ENCODE results near the gene GABRB1. TPM values are rescaled to one million over a fixed set of nuclear protein-coding genes. Genes with fewer than 3 reads are reported as not detected.

Gene GABRB1
- total RNA-seq, 1 experiment from 2014 or later, result not detected

GRCh38 chr4:47057991-47058390, 26.6 kb downstream of the GABRB1 start:
- no peaks in the 10 kb centered on the region for H3K79me2 ChIP-seq (ENCODE audit: insufficient read depth, low read length)
- H3K27ac ChIP-seq (ENCODE audit: low read depth, low read length), result no peak overlapping the region
- no TSS peak for BruUV-seq (replicated peaks)
- no peaks in the 10 kb centered on the region for H3K27me3 ChIP-seq (ENCODE audit: insufficient read depth, low read length)
- ChIA-PET CTCF (no interaction called here), POLR2A (no interaction called here), RAD21 (ENCODE audit: low non-redundant PET in 1 of 2, low total read pairs in 2 of 2, uncharacterized antibody in 2 of 2, unreplicated experiment in 2 of 2) (no interaction called here)
- no peaks in the 10 kb centered on the region for H3K36me3 ChIP-seq (ENCODE audit: control insufficient read depth in 1 of 2, insufficient read depth in 2 of 2, low read length in 2 of 2)
- DNase-seq (ENCODE audit: low read depth, low spot score) (no peak), ATAC-seq (no peak)
- no peaks in the 10 kb centered on the region for H4K20me1 ChIP-seq (ENCODE audit: insufficient read depth)
- H3K9me2 ChIP-seq (ENCODE audit: insufficient read depth), result no peaks in the 10 kb centered on the region
- H3K9me3 ChIP-seq (ENCODE audit: control insufficient read depth in 1 of 2, insufficient read depth in 1 of 2, low read depth in 1 of 2, low read length in 2 of 2), result no peaks in the 10 kb centered on the region
- intact Hi-C loops (cut with micrococcal nuclease), result no loop called here
- no peaks in the 10 kb centered on the region for H3K4me1 ChIP-seq (ENCODE audit: control insufficient read depth in 1 of 2, insufficient read depth in 2 of 2, low read length in 2 of 2)
- TF ChIP-seq ELF1 (IDR thresholded peaks at IDR 0.05; ENCODE audit: borderline replicate concordance, low read depth) (no peak), ATF3 (IDR thresholded peaks at IDR 0.05) (no peak), YY1 (IDR thresholded peaks at IDR 0.05; ENCODE audit: extremely low read depth, insufficient replicate concordance, low read depth, low read length) (no peak), ZFX (IDR thresholded peaks at IDR 0.05) (no peak), SRF (IDR thresholded peaks at IDR 0.05; ENCODE audit: low read depth) (no peak), EGR1 (IDR thresholded peaks at IDR 0.05; ENCODE audit: low read depth) (no peak), EZH2phosphoT487 (IDR thresholded peaks at IDR 0.05; ENCODE audit: borderline replicate concordance) (no peak), TCF7L2 (IDR thresholded peaks at IDR 0.05; ENCODE audit: borderline replicate concordance, extremely low read depth, insufficient read depth, insufficient read length) (no peak)
- TF ChIP-seq, protein P1, sequence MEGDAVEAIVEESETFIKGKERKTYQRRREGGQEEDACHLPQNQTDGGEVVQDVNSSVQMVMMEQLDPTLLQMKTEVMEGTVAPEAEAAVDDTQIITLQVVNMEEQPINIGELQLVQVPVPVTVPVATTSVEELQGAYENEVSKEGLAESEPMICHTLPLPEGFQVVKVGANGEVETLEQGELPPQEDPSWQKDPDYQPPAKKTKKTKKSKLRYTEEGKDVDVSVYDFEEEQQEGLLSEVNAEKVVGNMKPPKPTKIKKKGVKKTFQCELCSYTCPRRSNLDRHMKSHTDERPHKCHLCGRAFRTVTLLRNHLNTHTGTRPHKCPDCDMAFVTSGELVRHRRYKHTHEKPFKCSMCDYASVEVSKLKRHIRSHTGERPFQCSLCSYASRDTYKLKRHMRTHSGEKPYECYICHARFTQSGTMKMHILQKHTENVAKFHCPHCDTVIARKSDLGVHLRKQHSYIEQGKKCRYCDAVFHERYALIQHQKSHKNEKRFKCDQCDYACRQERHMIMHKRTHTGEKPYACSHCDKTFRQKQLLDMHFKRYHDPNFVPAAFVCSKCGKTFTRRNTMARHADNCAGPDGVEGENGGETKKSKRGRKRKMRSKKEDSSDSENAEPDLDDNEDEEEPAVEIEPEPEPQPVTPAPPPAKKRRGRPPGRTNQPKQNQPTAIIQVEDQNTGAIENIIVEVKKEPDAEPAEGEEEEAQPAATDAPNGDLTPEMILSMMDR (IDR thresholded peaks at IDR 0.05 in 2 of 3, conservative IDR thresholded peaks at IDR 0.05 in 1 of 3; ENCODE audit: borderline replicate concordance in 1 of 3, insufficient read depth in 1 of 3, low read depth in 2 of 3, low read length in 2 of 3), result no peak
- no peak overlapping the region for H3K4me3 ChIP-seq (replicated peaks in 1 of 2; ENCODE audit: low read depth in 1 of 2, low read length in 2 of 2)
- H3K9ac ChIP-seq (ENCODE audit: low read length), result no peak overlapping the region
- H2AFZ ChIP-seq (ENCODE audit: low read depth, low read length, poor library complexity, severe bottlenecking), result no peak overlapping the region
- H3K4me2 ChIP-seq (ENCODE audit: low read length), result no peak overlapping the region

Data from HCT116 (cell line).